Cardiac fibroblast (primary cell): ENCODE measurements around the gene PSMC3IP.
"Not testable (repeated sequence)": the region's sequence is repeated elsewhere in the genome, so short reads cannot be mapped to it uniquely, and the experiment has no call there.

Source experiments
- DNase-seq, 2 donors: peaks; one replicate each; pipeline versions ENCODE4 v3.0.0 to v3.0.0-alpha.2; 2010; ENCODE audit warnings: low read depth in 2 of 2
- H3K4me3 ChIP-seq, 2 donors: replicated peaks in 1 of 2; 1 replicate in 1 of 2; 2 replicates in 1 of 2; pipeline ENCODE4 v1.5.1; 2011; ENCODE audit warnings: low read depth in 2 of 2, low read length in 2 of 2, mild to moderate bottlenecking in 2 of 2, moderate library complexity in 1 of 2
- CTCF ChIP-seq: IDR thresholded peaks from one replicate; pipeline ENCODE4 v1.5.1; 2011; ENCODE audit warnings: low read depth, mild to moderate bottlenecking, low read length, inconsistent platforms

Gene PSMC3IP, protein sequence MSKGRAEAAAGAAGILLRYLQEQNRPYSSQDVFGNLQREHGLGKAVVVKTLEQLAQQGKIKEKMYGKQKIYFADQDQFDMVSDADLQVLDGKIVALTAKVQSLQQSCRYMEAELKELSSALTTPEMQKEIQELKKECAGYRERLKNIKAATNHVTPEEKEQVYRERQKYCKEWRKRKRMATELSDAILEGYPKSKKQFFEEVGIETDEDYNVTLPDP

DNA sequence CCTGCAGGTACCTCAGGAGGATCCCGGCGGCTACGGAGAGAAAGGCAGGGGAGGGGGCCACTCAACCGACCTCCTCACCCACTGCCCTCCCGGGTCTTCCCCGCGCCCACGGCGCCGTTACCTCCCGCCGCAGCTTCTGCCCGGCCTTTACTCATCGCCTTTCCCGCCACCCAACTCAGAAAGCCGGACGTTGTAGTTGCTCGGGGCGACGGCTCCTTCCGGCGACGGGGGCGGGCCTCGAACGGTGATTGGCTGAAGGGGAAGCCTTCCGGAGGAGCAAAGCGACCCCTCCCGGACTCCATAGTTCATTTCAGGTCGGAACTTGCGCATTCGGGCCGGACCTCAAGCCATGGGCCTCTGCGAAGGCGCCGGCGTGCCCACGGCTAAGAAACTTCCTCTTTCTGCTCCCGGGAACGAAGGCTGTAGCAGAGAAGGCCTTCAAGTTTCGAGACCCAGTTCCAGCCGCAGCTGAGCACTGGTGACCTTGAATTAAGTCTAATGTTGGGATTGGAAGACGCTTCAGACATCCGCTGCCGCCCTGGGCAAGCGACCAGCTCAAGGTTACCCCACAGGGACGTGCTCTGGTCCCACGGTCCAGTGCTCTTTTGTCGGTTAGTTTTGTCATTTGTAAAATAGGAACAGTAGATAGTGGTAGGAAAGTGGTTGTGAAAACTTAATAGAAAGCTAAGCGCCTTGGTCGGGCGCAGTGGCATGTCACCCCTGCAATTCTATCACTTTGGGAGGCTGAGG is at the start of gene PSMC3IP:
PSMC3IP (minus strand) TSS at position 198 of the 750 bp plus-strand sequence; CDS start at position 155, 43 bp downstream.
- peak; percentile 96 to 97 for DNase-seq
- TF ChIP-seq CTCF = peak; percentile 44
- H3K4me3 ChIP-seq = peak within 1 kb of the TSS; percentile 63 to 65

DNA sequence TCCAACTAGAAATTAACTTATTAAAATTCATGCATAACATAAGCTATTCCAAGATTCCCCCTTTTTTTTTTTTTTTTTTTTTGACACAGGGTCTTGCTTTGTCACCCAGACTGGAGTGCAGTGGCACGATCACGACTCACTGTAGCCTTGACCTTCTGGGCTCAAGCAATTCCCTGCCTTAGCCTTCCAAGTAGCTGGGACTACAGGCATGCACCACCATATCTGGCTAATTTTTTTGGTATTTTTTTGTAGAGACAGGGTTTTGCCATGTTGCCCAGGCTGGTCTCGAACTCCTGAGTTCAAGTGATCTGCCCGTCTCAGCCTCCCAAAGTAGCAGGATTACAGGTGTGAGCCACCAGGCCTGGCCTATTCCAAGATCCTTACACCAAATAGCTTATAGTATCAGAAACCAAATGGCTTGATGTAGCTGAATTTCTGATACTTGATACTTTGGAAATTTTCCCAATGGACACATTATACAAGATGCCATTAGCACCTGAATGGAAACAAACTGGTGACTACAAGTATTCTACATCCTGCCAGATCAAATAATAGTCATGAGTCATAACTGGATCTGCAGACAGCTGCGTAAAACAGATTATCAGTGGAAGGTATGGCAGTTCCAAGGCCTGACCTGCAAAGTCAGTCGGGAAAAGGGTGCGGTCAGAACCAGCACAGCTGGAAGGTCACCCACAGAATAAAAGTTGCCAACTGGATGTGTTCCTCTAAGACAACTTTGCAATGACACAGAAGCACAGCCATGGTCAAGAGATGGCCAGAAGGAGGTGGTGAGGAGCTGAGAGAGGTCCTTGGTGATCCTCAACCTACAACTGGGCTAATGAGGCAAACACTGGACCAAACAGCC is 46.4 kb upstream of the PSMC3IP start:
- DNase-seq = peak; percentile 42 to 46
- H3K4me3 ChIP-seq = no peak overlapping the region
- TF ChIP-seq CTCF = no peak

DNA sequence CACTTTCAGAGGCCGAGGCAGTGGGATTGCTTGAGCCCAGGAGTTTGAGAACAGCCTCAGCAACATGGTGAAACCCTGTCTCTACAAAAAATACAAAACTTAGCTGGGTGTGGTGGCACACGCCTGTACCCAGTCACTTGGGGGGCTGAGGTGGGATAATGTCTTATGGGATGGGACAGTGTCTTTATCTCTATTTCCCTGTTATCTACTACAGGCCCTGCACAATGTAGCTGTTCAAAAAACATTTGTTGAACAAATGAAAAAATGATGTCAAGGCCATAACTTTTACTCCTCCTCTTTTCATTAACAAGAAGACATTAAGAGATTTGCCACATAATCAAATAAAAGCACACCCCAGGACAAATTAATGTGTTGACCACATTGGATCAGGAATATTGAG is 45.7 kb upstream of the PSMC3IP start:
- no peak overlapping the region for H3K4me3 ChIP-seq
- no peak for DNase-seq
- TF ChIP-seq CTCF = no peak

GRCh38 chr17:42621987-42622386 is 44.5 kb upstream of the PSMC3IP start:
- not testable (repeated sequence) for H3K4me3 ChIP-seq, DNase-seq

- DNase-seq = peak in 1 of 2 donors; percentile 23
Measured at GRCh38 chr17:42618442-42619150, 41.1 kb upstream of the PSMC3IP start.

DNA sequence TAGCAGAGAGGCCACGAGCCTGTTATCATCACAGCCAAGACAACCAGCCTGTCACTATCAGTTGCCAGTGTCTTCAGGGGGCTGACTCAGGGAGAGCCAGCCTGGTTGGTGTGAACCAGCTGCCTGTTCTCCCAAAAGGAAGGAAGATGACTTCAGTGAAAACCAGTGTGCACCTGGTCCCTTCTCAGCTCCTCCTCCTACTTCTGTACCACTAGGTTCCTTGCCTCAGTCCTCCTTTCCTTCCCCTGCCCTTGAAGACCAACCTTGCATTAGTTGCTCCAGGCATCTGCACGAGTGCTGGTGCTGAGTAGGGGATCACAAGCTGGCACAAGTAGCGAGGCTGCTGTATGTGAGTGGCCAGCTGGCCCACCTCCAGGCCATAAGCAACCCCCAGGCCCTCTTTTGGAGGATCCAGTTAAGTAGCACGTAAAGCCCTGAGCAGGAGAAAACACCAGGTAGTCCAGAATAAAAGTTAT is 40.5 kb upstream of the PSMC3IP start:
- DNase-seq = no peak
- no peak for TF ChIP-seq CTCF
- H3K4me3 ChIP-seq = no peak overlapping the region

More at GRCh38 chr17:42618442-42619150, 41.1 kb upstream of the PSMC3IP start:
- H3K4me3 ChIP-seq = no peak overlapping the region
- no peak for TF ChIP-seq CTCF
